Heart left ventricle (tissue), 16 donors: ENCODE measurements around the gene FLYWCH1. TPM values are rescaled to one million over a fixed set of nuclear protein-coding genes. Genes with fewer than 3 reads are reported as not detected.

Source experiments
- ATAC-seq, 4 donors: fragments of 200-7000 bp; cut with Tn5 transposase; one replicate each; pipeline ENCODE4 v1.9.1; 2020 to 2022; ENCODE audit warnings: moderate library complexity in 4 of 4, mild to moderate bottlenecking in 3 of 4, moderate number of reproducible peaks in 1 of 4
- DNase-seq, 5 donors: peaks; one replicate each; pipeline ENCODE4 v3.0.0-alpha.2; 2020
- H3K27ac ChIP-seq, 12 donors: fragments of 200-600 bp; sonication (generic) in 4 of 12; one replicate each; pipeline versions ENCODE4 v1.5.0 to v1.8.0; 2016 to 2022; ENCODE audit warnings: mild to moderate bottlenecking in 2 of 12
- H3K27me3 ChIP-seq, 9 donors: fragments of 200-600 bp; sonication (generic) in 2 of 9; one replicate each; pipeline versions ENCODE4 v1.5.1 to v1.8.0; 2016 to 2022; ENCODE audit warnings: mild to moderate bottlenecking in 3 of 9
- H3K36me3 ChIP-seq, 9 donors: fragments of 200-600 bp; sonication (generic) in 2 of 9; one replicate each; pipeline versions ENCODE4 v1.5.0 to v1.8.0; 2018 to 2022; ENCODE audit warnings: mild to moderate bottlenecking in 2 of 9
- H3K4me1 ChIP-seq, 12 donors: fragments of 200-600 bp; sonication (generic) in 4 of 12; one replicate each; pipeline versions ENCODE4 v1.5.0 to v1.8.0; 2016 to 2022; ENCODE audit warnings: mild to moderate bottlenecking in 3 of 12
- H3K4me3 ChIP-seq, 12 donors: fragments of 200-600 bp; sonication (generic) in 4 of 12; one replicate each; pipeline versions ENCODE4 v1.5.0 to v1.8.0; 2017 to 2022; ENCODE audit warnings: mild to moderate bottlenecking in 9 of 12, moderate library complexity in 4 of 12
- H3K9me3 ChIP-seq, 12 donors: fragments of 200-600 bp; sonication (generic) in 4 of 12; one replicate each; pipeline versions ENCODE4 v1.5.0 to v1.8.0; 2016 to 2022; ENCODE audit warnings: mild to moderate bottlenecking in 1 of 12
- CTCF ChIP-seq, 12 donors: fragments of 200-600 bp; sonication (generic) in 4 of 12; IDR thresholded peaks; one replicate each; pipeline versions ENCODE4 v1.5.0 to v1.8.0; 2018 to 2022; ENCODE audit warnings: antibody characterized with exemption in 12 of 12, mild to moderate bottlenecking in 5 of 12
- POLR2A ChIP-seq, 2 donors: fragments of 450-650 bp; IDR thresholded peaks; one replicate each; pipeline ENCODE4 v1.6.1; 2017; ENCODE audit warnings: antibody characterized with exemption in 2 of 2, mild to moderate bottlenecking in 2 of 2, moderate library complexity in 2 of 2
- WGBS, 4 donors: extraction: QIAGEN DNeasy Blood & Tissue Kit in 2 of 4; methylation state at CpG; one replicate each; pipeline versions ENCODE4 v1.1.5 to v1.1.7; 2013 to 2018; 5-methylcytosine and 5-hydroxymethylcytosine counted together
- intact Hi-C, 10 donors: fragments of 100-400 bp; cut with DNase I; formaldehyde crosslinking; loops; one replicate each; pipeline versions ENCODE4 v1.11.1 to v1.14.2; 2022
- polyA plus RNA-seq, 2 donors: library from polyadenylated mRNA; stranded (reverse); fragments of 200-250 nt; gene quantifications; one replicate each; pipeline ENCODE4 v1.2.3, GENCODE V29; 2013
- total RNA-seq, 9 donors: library from RNA; depleted of rRNA in 2 of 9; stranded (reverse); fragments of >200 nt in 2 of 9; fragmentation: NEBNext Ultra II Directional in 3 of 9; extraction: Animal tissue kit (Norgen Biotek cat#: 25700) in 3 of 9; gene quantifications; one replicate each; pipeline versions ENCODE4 v1.1.0 to v1.2.4, GENCODE V29; 2016 to 2023
- donor health status: ischemic (EF 13 %, LVEDD 7.1; RV severe dilation, severe dysfunction).
- donor health status: healthy with polysubstance abuse.
- donor health status: DM: no; HTN: yes; CAD: no.
- donor health status: DM: no; HTN: no; CAD: no.
- donor health status: ischemic (EF 25% LVEDD 6.9; RV normal size, moderate dysfunction).
- donor health status: ischemic (EF 25% LVEDD 5.7; RV mildly dilated, moderate dysfunction).
- donor health status: healthy.
- donor health status: DM: yes; HTN: yes; CAD: no.
- donor health status: ischemic (EF 35%, LVEDD 5.7; RV mildly dilated, moderate dysfunction).
- donor health status: nonischemic (EF 11% LVEDD 7.7; RV severe dilation, severe dysfunction).
- donor health status: DM: yes; HTN: yes; CAD: no.
- donor health status: PGD.
- donor health status: ischemic (EF 29% LVEDD 5.4; RV normal size, mild dysfunction).
- donor health status: nonischemic (EF 23%, LVEDD 6.1; RV moderate dilation, normal function).

FLYWCH1 gene
- total and polyA plus RNA-seq, 11 donors = 26.3 to 48.4 (median 34.1) TPM

- peak in 3 of 4 donors; percentile 2 to 11 (median 8) for ATAC-seq
- intact Hi-C loops = loop anchor here in 9 of 10 donors (2.0 kb wide), 2 partner anchors 21 to 23 kb away; no protein-coding TSS in a partner anchor
- TF ChIP-seq CTCF (IDR thresholded peaks at IDR 0.05) = no peak
- peak in 1 of 2 donors; percentile 5 for TF ChIP-seq POLR2A (IDR thresholded peaks at IDR 0.05)
- H3K27me3 ChIP-seq = no peaks in the 10 kb centered on the region
- H3K27ac ChIP-seq = peak overlapping the region; percentile 70 to 99 (median 96)
- peak; percentile 42 to 82 (median 59) for DNase-seq
- no peaks in the 10 kb centered on the region for H3K36me3 ChIP-seq
- 6 to 11% (median 10%) methylated on average over 39 to 52 of the region's 52 CpGs for WGBS, 4 donors
- H3K9me3 ChIP-seq = peaks cover 0 to 4% (median 0%) of the 10 kb centered on the region in 12 donors
- H3K4me3 ChIP-seq = peak overlapping the region; percentile 54 to 99 (median 88)
- peaks cover 0 to 16% (median 8%) of the 10 kb centered on the region in 12 donors for H3K4me1 ChIP-seq
Measured at GRCh38 chr16:2881783-2882649, 29.7 kb upstream of the FLYWCH1 start.

- peak within 1 kb of the TSS; percentile 64 to 99 (median 88) for H3K4me3 ChIP-seq
- WGBS, 4 donors = 0% methylated on average over 34 to 73 of the region's 73 CpGs
- peak in 1 of 2 donors; percentile 73 for TF ChIP-seq POLR2A (IDR thresholded peaks at IDR 0.05)
- TF ChIP-seq CTCF (IDR thresholded peaks at IDR 0.05) = peak in 2 of 12 donors; percentile 13 to 18
- peak; percentile 98 to 99 (median 98) for ATAC-seq
- peaks cover 0 to 4% (median 0%) of the 10 kb centered on the region in 12 donors for H3K9me3 ChIP-seq
- H3K4me1 ChIP-seq = peaks cover 0 to 16% (median 8%) of the 10 kb centered on the region in 12 donors
- H3K36me3 ChIP-seq = no peaks in the 10 kb centered on the region
- DNase-seq = peak; percentile 98 to 100 (median 99)
- peak within 1 kb of the TSS; percentile 70 to 99 (median 96) for H3K27ac ChIP-seq
- no peaks in the 10 kb centered on the region for H3K27me3 ChIP-seq
- intact Hi-C loops = loop anchor here in 9 of 10 donors (2.0 kb wide), 2 partner anchors 20 to 22 kb away; no protein-coding TSS in a partner anchor
Measured at GRCh38 chr16:2882650-2883457, 28.9 kb upstream of the FLYWCH1 start, which contains the start of gene FLYWCH2. TSS of gene FLYWCH2 (plus strand) at chr16:2883215. CDS start at chr16:2896450, 13,235 bp downstream.

- Histone ChIP-seq H3K4me1 (peaks cover 0 to 16% (median 8%) of the 10 kb centered on the region in 12 donors), H3K27ac (peak overlapping the region; percentile 70 to 99 (median 96)), H3K9me3 (peaks cover 0 to 5% (median 0%) of the 10 kb centered on the region in 12 donors), H3K4me3 (peak overlapping the region; percentile 64 to 99 (median 88)), H3K36me3 (no peaks in the 10 kb centered on the region), H3K27me3 (no peaks in the 10 kb centered on the region)
- ATAC-seq = peak in 2 of 4 donors; percentile 8 to 10
- intact Hi-C loops = loop anchor here in 9 of 10 donors (2.0 kb wide), 2 partner anchors 19 to 21 kb away; no protein-coding TSS in a partner anchor
- 0 to 1% (median 0%) methylated on average over 17 to 31 of the region's 31 CpGs for WGBS, 4 donors
- peak in 3 of 5 donors; percentile 45 to 76 (median 56) for DNase-seq
- peak in 1 of 12 donors; percentile 13 for TF ChIP-seq CTCF (IDR thresholded peaks at IDR 0.05)
- TF ChIP-seq POLR2A (IDR thresholded peaks at IDR 0.05) = no peak
Measured at GRCh38 chr16:2883458-2883908, 28.2 kb upstream of the FLYWCH1 start.
